ENCODE measurements around the gene GAL3ST2. TPM values are rescaled to one million over a fixed set of nuclear protein-coding genes. Genes with fewer than 3 reads are reported as not detected.
A peak's percentile ranks its signal among the peaks of the same experiment; 100 is the strongest.

The GAL3ST2 gene
- total RNA-seq, 5 donors from 2014 or later (not counting 1 experiment from before 2014, with no cell fraction given), result 0.80 to 1.4 TPM; not detected in 3

GRCh38 chr2:241841181-241842066, 64.8 kb downstream of the GAL3ST2 start:
- peak overlapping the region in 1 of 3 donors; percentile 75 for H3K4me3 Mint-ChIP-seq
- Histone ChIP-seq H3K27ac (ENCODE audit: low read length) (no peak overlapping the region), H3K36me3 (ENCODE audit: control insufficient read depth in 2 of 2, extremely low read depth in 1 of 2, insufficient read depth in 1 of 2, low read length in 1 of 2) (no peaks in the 10 kb centered on the region), H3K4me3 (ENCODE audit: control insufficient read depth in 1 of 2, extremely low read depth in 1 of 2, low read length in 1 of 2) (no peak overlapping the region), H3K27me3 (replicated peaks in 1 of 2; ENCODE audit: control insufficient read depth in 2 of 2, extremely low read depth in 1 of 2, insufficient read depth in 2 of 2, low read length in 1 of 2) (peaks cover 0 to 3% of the 10 kb centered on the region in 2 experiments), H3K9me3 (no peaks in the 10 kb centered on the region), H3K4me1 (ENCODE audit: control insufficient read depth in 1 of 2, extremely low read depth in 1 of 2, insufficient read depth in 2 of 2, low read length in 2 of 2) (peaks cover 11 to 33% of the 10 kb centered on the region in 2 experiments)
- no peaks in the 10 kb centered on the region for H3K36me3 Mint-ChIP-seq
- H3K27me3 Mint-ChIP-seq, result no peaks in the 10 kb centered on the region
- peak overlapping the region in 1 of 2 donors; percentile 23 for H3K27ac Mint-ChIP-seq
- CTCF ChIA-PET, result interaction anchor here in 1 of 2 donors (0.6 to 0.7 kb wide), 3 partner anchors 61 to 982 kb away, joined by 3 to 4 read pairs (median 4); no protein-coding TSS in a partner anchor
- WGBS (ENCODE audit: insufficient coverage), result 89% methylated on average over 16 of the region's 28 CpGs
- H3K4me1 Mint-ChIP-seq, result peaks cover 33 to 47% (median 35%) of the 10 kb centered on the region in 3 donors
- DNase-seq (no peak), ATAC-seq (replicated peaks in 1 of 4) (no peak)
- no peaks in the 10 kb centered on the region for H3K9me3 Mint-ChIP-seq
- POLR2A ChIA-PET, result no interaction called here

DNA sequence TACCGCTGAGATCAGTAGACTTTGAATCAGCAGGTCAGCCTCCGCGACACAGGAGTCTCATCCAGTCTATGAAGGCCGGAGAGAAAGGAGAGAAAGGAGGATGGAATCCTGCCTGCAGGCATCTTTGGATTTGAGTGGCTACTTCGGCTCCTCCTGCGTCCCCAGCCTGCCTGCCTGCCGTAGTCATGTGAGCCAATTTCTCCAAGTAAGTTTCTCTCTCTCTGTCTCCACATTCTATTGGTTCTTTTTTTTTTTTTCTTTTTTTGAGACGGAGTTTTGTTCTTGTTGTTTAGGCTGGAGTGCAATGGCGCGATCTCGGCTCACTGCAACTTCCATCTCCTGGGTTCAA, 65.4 kb downstream of the GAL3ST2 start:
- Histone ChIP-seq H3K4me3 (ENCODE audit: control insufficient read depth in 1 of 2, extremely low read depth in 1 of 2, low read length in 1 of 2) (no peak overlapping the region), H3K27ac (ENCODE audit: low read length) (no peak overlapping the region), H3K9me3 (no peaks in the 10 kb centered on the region), H3K4me1 (ENCODE audit: control insufficient read depth in 1 of 2, extremely low read depth in 1 of 2, insufficient read depth in 2 of 2, low read length in 2 of 2) (peaks cover 11 to 34% of the 10 kb centered on the region in 2 experiments), H3K36me3 (ENCODE audit: control insufficient read depth in 2 of 2, extremely low read depth in 1 of 2, insufficient read depth in 1 of 2, low read length in 1 of 2) (no peaks in the 10 kb centered on the region), H3K27me3 (replicated peaks in 1 of 2; ENCODE audit: control insufficient read depth in 2 of 2, extremely low read depth in 1 of 2, insufficient read depth in 2 of 2, low read length in 1 of 2) (peaks cover 0 to 3% of the 10 kb centered on the region in 2 experiments)
- DNase-seq (no peak), ATAC-seq (replicated peaks in 1 of 4) (no peak)
- POLR2A ChIA-PET, result no interaction called here
- H3K4me1 Mint-ChIP-seq, result peaks cover 35 to 45% (median 38%) of the 10 kb centered on the region in 3 donors
- no peaks in the 10 kb centered on the region for H3K36me3 Mint-ChIP-seq
- peak overlapping the region in 1 of 2 donors; percentile 83 for H3K27ac Mint-ChIP-seq
- CTCF ChIA-PET, result no interaction called here
- 91% methylated on average over 4 of the region's 11 CpGs for WGBS (ENCODE audit: insufficient coverage)
- peak overlapping the region in 2 of 3 donors; percentile 67 to 75 for H3K4me3 Mint-ChIP-seq
- H3K9me3 Mint-ChIP-seq, result no peaks in the 10 kb centered on the region
- peaks cover 0 to 2% of the 10 kb centered on the region in 2 donors for H3K27me3 Mint-ChIP-seq

GRCh38 chr2:241842620-241843211, 66.1 kb downstream of the GAL3ST2 start:
- no peaks in the 10 kb centered on the region for H3K36me3 ChIP-seq (ENCODE audit: control insufficient read depth in 2 of 2, extremely low read depth in 1 of 2, insufficient read depth in 1 of 2, low read length in 1 of 2)
- H3K4me1 ChIP-seq (ENCODE audit: control insufficient read depth in 1 of 2, extremely low read depth in 1 of 2, insufficient read depth in 2 of 2, low read length in 2 of 2), result peaks cover 11 to 34% of the 10 kb centered on the region in 2 experiments
- no peaks in the 10 kb centered on the region for H3K9me3 ChIP-seq
- Mint-ChIP-seq H3K27ac (peak overlapping the region; percentile 82 to 83), H3K27me3 (peaks cover 0 to 2% of the 10 kb centered on the region in 2 donors), H3K36me3 (no peaks in the 10 kb centered on the region), H3K4me3 (peak overlapping the region; percentile 67 to 77 (median 75)), H3K9me3 (no peaks in the 10 kb centered on the region), H3K4me1 (peaks cover 35 to 39% (median 38%) of the 10 kb centered on the region in 3 donors)
- peak overlapping the region; percentile 21 to 34 for H3K4me3 ChIP-seq (ENCODE audit: control insufficient read depth in 1 of 2, extremely low read depth in 1 of 2, low read length in 1 of 2)
- POLR2A ChIA-PET, result no interaction called here
- DNase-seq, result peak in 29 of 35 experiments; percentile 20 to 70 (median 45)
- 9% methylated on average over 23 of the region's 29 CpGs for WGBS (ENCODE audit: insufficient coverage)
- CTCF ChIA-PET, result interaction anchor here in 1 of 2 donors (0.5 kb wide), 1 partner anchor 29 kb away, joined by 3 read pairs; no protein-coding TSS in a partner anchor
- H3K27me3 ChIP-seq (replicated peaks in 1 of 2; ENCODE audit: control insufficient read depth in 2 of 2, extremely low read depth in 1 of 2, insufficient read depth in 2 of 2, low read length in 1 of 2), result peaks cover 0 to 3% of the 10 kb centered on the region in 2 experiments
- H3K27ac ChIP-seq (ENCODE audit: low read length), result peak overlapping the region; percentile 71
- ATAC-seq (replicated peaks in 1 of 4), result peak in 3 of 4 experiments; percentile 12 to 57 (median 14)

- Histone ChIP-seq H3K27ac (ENCODE audit: low read length) (peak overlapping the region; percentile 71), H3K36me3 (ENCODE audit: control insufficient read depth in 2 of 2, extremely low read depth in 1 of 2, insufficient read depth in 1 of 2, low read length in 1 of 2) (no peaks in the 10 kb centered on the region), H3K27me3 (replicated peaks in 1 of 2; ENCODE audit: control insufficient read depth in 2 of 2, extremely low read depth in 1 of 2, insufficient read depth in 2 of 2, low read length in 1 of 2) (peaks cover 0 to 3% of the 10 kb centered on the region in 2 experiments), H3K9me3 (no peaks in the 10 kb centered on the region), H3K4me1 (ENCODE audit: control insufficient read depth in 1 of 2, extremely low read depth in 1 of 2, insufficient read depth in 2 of 2, low read length in 2 of 2) (peaks cover 11 to 34% of the 10 kb centered on the region in 2 experiments), H3K4me3 (ENCODE audit: control insufficient read depth in 1 of 2, extremely low read depth in 1 of 2, low read length in 1 of 2) (peak overlapping the region; percentile 21 to 34)
- Mint-ChIP-seq H3K36me3 (no peaks in the 10 kb centered on the region), H3K27me3 (peaks cover 0 to 2% of the 10 kb centered on the region in 2 donors), H3K4me3 (peak overlapping the region; percentile 67 to 77 (median 75)), H3K27ac (peak overlapping the region in 1 of 2 donors; percentile 82), H3K9me3 (no peaks in the 10 kb centered on the region), H3K4me1 (peaks cover 34 to 36% (median 35%) of the 10 kb centered on the region in 3 donors)
- ChIA-PET POLR2A (interaction anchor here in 1 of 2 donors (0.6 to 1.0 kb wide), 2 partner anchors 80 to 142 kb away, joined by 3 read pairs; partner anchors contain the start of gene ING5), CTCF (interaction anchor here in 1 of 2 donors (0.5 to 1.4 kb wide), 4 partner anchors 25 to 141 kb away, joined by 3 to 5 read pairs (median 4); no protein-coding TSS in a partner anchor)
- DNase-seq (no peak), ATAC-seq (replicated peaks in 1 of 4) (peak in 2 of 4 experiments; percentile 12 to 25)
- WGBS (ENCODE audit: insufficient coverage), result 42% methylated on average over 28 of the region's 52 CpGs
These were observed 66.9 kb downstream of the GAL3ST2 start for GRCh38 chr2:241843321-241844065.

- CTCF ChIA-PET, result interaction anchor here in 1 of 2 donors (0.9 to 1.4 kb wide), 3 partner anchors 24 to 141 kb away, joined by 3 to 5 read pairs (median 5); no protein-coding TSS in a partner anchor
- H3K27me3 ChIP-seq (replicated peaks in 1 of 2; ENCODE audit: control insufficient read depth in 2 of 2, extremely low read depth in 1 of 2, insufficient read depth in 2 of 2, low read length in 1 of 2), result peaks cover 0 to 3% of the 10 kb centered on the region in 2 experiments
- peak overlapping the region; percentile 19 for H3K27ac ChIP-seq (ENCODE audit: low read length)
- DNase-seq (peak in 33 of 35 experiments; percentile 24 to 82 (median 46)), ATAC-seq (replicated peaks in 1 of 4) (peak; percentile 82 to 87 (median 86))
- Mint-ChIP-seq H3K9me3 (no peaks in the 10 kb centered on the region), H3K36me3 (no peaks in the 10 kb centered on the region), H3K4me1 (peaks cover 30 to 33% (median 32%) of the 10 kb centered on the region in 3 donors), H3K27ac (peak overlapping the region in 1 of 2 donors; percentile 80), H3K4me3 (peak overlapping the region; percentile 72 to 79 (median 77)), H3K27me3 (peaks cover 0 to 2% of the 10 kb centered on the region in 2 donors)
- H3K4me3 ChIP-seq (ENCODE audit: control insufficient read depth in 1 of 2, extremely low read depth in 1 of 2, low read length in 1 of 2), result peak overlapping the region; percentile 35 to 45
- no peaks in the 10 kb centered on the region for H3K9me3 ChIP-seq
- H3K36me3 ChIP-seq (ENCODE audit: control insufficient read depth in 2 of 2, extremely low read depth in 1 of 2, insufficient read depth in 1 of 2, low read length in 1 of 2), result no peaks in the 10 kb centered on the region
- 4% methylated on average over 63 of the region's 65 CpGs for WGBS (ENCODE audit: insufficient coverage)
- peaks cover 11 to 34% of the 10 kb centered on the region in 2 experiments for H3K4me1 ChIP-seq (ENCODE audit: control insufficient read depth in 1 of 2, extremely low read depth in 1 of 2, insufficient read depth in 2 of 2, low read length in 2 of 2)
- POLR2A ChIA-PET, result interaction anchor here in 1 of 2 donors (0.6 to 1.0 kb wide), 6 partner anchors 27 to 827 kb away, joined by 3 to 6 read pairs (median 4); partner anchors contain the start of gene ING5
These were observed 67.6 kb downstream of the GAL3ST2 start for GRCh38 chr2:241844066-241844728.
